Measurements from ENCODE around the gene SMIM33. TPM values are rescaled to one million over a fixed set of nuclear protein-coding genes. Genes with fewer than 3 reads are reported as not detected.
A peak's percentile ranks its signal among the peaks of the same experiment; 100 is the strongest.

The SMIM33 gene
- total RNA-seq, 1 experiment from 2014 or later, result not detected

GRCh38 chr5:139517683-139518564, 47.1 kb downstream of the SMIM33 start (continued):
- peak; percentile 80; the same call in 1 of the 2 replicates for TF ChIP-seq RELA (CRISPR knock-in tag; IDR thresholded peaks at IDR 0.05; ENCODE audit: borderline replicate concordance)
- TF ChIP-seq FOXJ3 (CRISPR knock-in tag; IDR thresholded peaks at IDR 0.05; ENCODE audit: borderline replicate concordance), result no peak
- TF ChIP-seq CBFB (CRISPR knock-in tag; IDR thresholded peaks at IDR 0.05; ENCODE audit: low read depth), result peak; percentile 58; the same call in 1 of the 2 replicates
- peak; percentile 65; the same call in 1 of the 2 replicates for TF ChIP-seq CREM (CRISPR knock-in tag; IDR thresholded peaks at IDR 0.05)
- TF ChIP-seq PRRX2 (CRISPR knock-in tag; IDR thresholded peaks at IDR 0.05), result no peak

Other genes with a start within 250 kb of the SMIM33 start
- 228 to 290 TPM (median 233 TPM) in 3 replicates for gene MATR3, start 177.3 kb upstream of the SMIM33 start, total RNA-seq (2021)
- 122 to 126 TPM (median 126 TPM) in 3 replicates for gene PAIP2, start 129.2 kb upstream of the SMIM33 start, total RNA-seq (2021)
- not detected in 3 replicates for gene SLC23A1, start 87.7 kb upstream of the SMIM33 start, total RNA-seq (2021)
- 0.85 to 1.8 TPM (median 1.1 TPM) in 3 replicates for gene MZB1, start 81.1 kb upstream of the SMIM33 start, total RNA-seq (2021)
- gene PROB1, start 75.9 kb upstream of the SMIM33 start, total RNA-seq (2021), result 2.5 to 3.3 TPM (median 3.2 TPM) in 3 replicates
- gene SPATA24, start 66.9 kb upstream of the SMIM33 start, total RNA-seq (2021), result 12.9 to 13.9 TPM (median 13.2 TPM) in 3 replicates
- 23.7 to 29.1 TPM (median 28.9 TPM) in 3 replicates for gene DNAJC18, start 31.5 kb upstream of the SMIM33 start, total RNA-seq (2021)
- gene ECSCR, start 8.3 kb upstream of the SMIM33 start, total RNA-seq (2021), result 1.8 to 2.7 TPM (median 2.3 TPM) in 3 replicates
- gene STING1, start 11.8 kb downstream of the SMIM33 start, total RNA-seq (2021), result 0.37 to 1.6 TPM (median 0.64 TPM) in 3 replicates
- gene UBE2D2, start 90.3 kb downstream of the SMIM33 start, total RNA-seq (2021), result 183 to 204 TPM (median 184 TPM) in 3 replicates
- gene CXXC5, start 177.3 kb downstream of the SMIM33 start, total RNA-seq (2021), result 77.5 to 97.2 TPM (median 78.0 TPM) in 3 replicates